ENCODE measurements around the gene NTRK3.

- TF ChIP-seq CTCF (IDR thresholded peaks at IDR 0.05; ENCODE audit: low read depth, low read length, poor library complexity, severe bottlenecking) (no peak), EZH2phosphoT487 (IDR thresholded peaks at IDR 0.05; ENCODE audit: borderline replicate concordance, low read length) (no peak)
Measured at GRCh38 chr15:88267720-88268119, 11.2 kb upstream of the NTRK3 start.
